ENCODE results near the gene HPGDS. TPM values are rescaled to one million over a fixed set of nuclear protein-coding genes. Genes with fewer than 3 reads are reported as not detected.
A peak's percentile ranks its signal among the peaks of the same experiment; 100 is the strongest.
"Not testable (repeated sequence)": the region's sequence is repeated elsewhere in the genome, so short reads cannot be mapped to it uniquely, and the experiment has no call there.

HPGDS gene
- total RNA-seq, 4 donors from 2014 or later, result 3.9 to 8.8 (median 5.0) TPM

- DNase-seq, result no peak
- TF ChIP-seq POLR2A (IDR thresholded peaks at IDR 0.05), result no peak
- no peak for TF ChIP-seq CTCF (IDR thresholded peaks at IDR 0.05)
- Histone ChIP-seq H3K4me3 (no peak overlapping the region), H3K27me3 (no peaks in the 10 kb centered on the region), H3K4me1 (no peaks in the 10 kb centered on the region), H3K36me3 (no peaks in the 10 kb centered on the region), H3K9me3 (no peaks in the 10 kb centered on the region), H3K27ac (no peak overlapping the region)
These were observed 8.2 kb downstream of the HPGDS start for GRCh38 chr4:94334476-94334875.

GRCh38 chr4:94333866-94334265, 8.8 kb downstream of the HPGDS start:
- TF ChIP-seq POLR2A (IDR thresholded peaks at IDR 0.05), result no peak
- no peak for TF ChIP-seq CTCF (IDR thresholded peaks at IDR 0.05)
- H3K4me3 ChIP-seq, result no peak overlapping the region
- no peaks in the 10 kb centered on the region for H3K9me3 ChIP-seq
- DNase-seq, result no peak
- no peaks in the 10 kb centered on the region for H3K27me3 ChIP-seq
- no peak overlapping the region for H3K27ac ChIP-seq
- no peaks in the 10 kb centered on the region for H3K4me1 ChIP-seq
- H3K36me3 ChIP-seq, result no peaks in the 10 kb centered on the region

- Histone ChIP-seq H3K27me3 (no peaks in the 10 kb centered on the region), H3K27ac (no peak overlapping the region), H3K36me3 (no peaks in the 10 kb centered on the region), H3K4me1 (no peaks in the 10 kb centered on the region), H3K9me3 (no peaks in the 10 kb centered on the region), H3K4me3 (no peak overlapping the region)
- no peak for TF ChIP-seq POLR2A (IDR thresholded peaks at IDR 0.05)
- TF ChIP-seq CTCF (IDR thresholded peaks at IDR 0.05), result peak in 1 of 6 experiments; percentile 5
- no peak for DNase-seq
These were observed 9.5 kb downstream of the HPGDS start for GRCh38 chr4:94332983-94333590.

GRCh38 chr4:94329933-94330332, 12.7 kb downstream of the HPGDS start:
- Histone ChIP-seq H3K27ac (no peak overlapping the region), H3K27me3 (no peaks in the 10 kb centered on the region), H3K9me3 (peaks cover 0 to 17% (median 4%) of the 10 kb centered on the region in 4 donors), H3K4me3 (no peak overlapping the region), H3K4me1 (no peaks in the 10 kb centered on the region), H3K36me3 (no peaks in the 10 kb centered on the region)
- DNase-seq, result no peak
- TF ChIP-seq POLR2A (IDR thresholded peaks at IDR 0.05) (no peak), CTCF (IDR thresholded peaks at IDR 0.05) (no peak)

- no peak overlapping the region for H3K4me3 ChIP-seq
- H3K9me3 ChIP-seq, result peaks cover 0 to 17% (median 4%) of the 10 kb centered on the region in 4 donors
- no peaks in the 10 kb centered on the region for H3K27me3 ChIP-seq
- no peaks in the 10 kb centered on the region for H3K4me1 ChIP-seq
- no peak for DNase-seq
- H3K27ac ChIP-seq, result no peak overlapping the region
- TF ChIP-seq POLR2A (IDR thresholded peaks at IDR 0.05) (no peak), CTCF (IDR thresholded peaks at IDR 0.05) (no peak)
- H3K36me3 ChIP-seq, result no peaks in the 10 kb centered on the region
These were observed 16.8 kb downstream of the HPGDS start for GRCh38 chr4:94325835-94326234.

- H3K9me3 ChIP-seq, H3K27me3 ChIP-seq, H3K36me3 ChIP-seq, H3K4me1 ChIP-seq, H3K4me3 ChIP-seq, H3K27ac ChIP-seq, DNase-seq: not testable (repeated sequence)
These were observed 22.7 kb downstream of the HPGDS start for GRCh38 chr4:94319927-94320326.

All from Peyer's patch (tissue), 4 donors.